H4 (cell line): ENCODE measurements around the gene A4GALT. TPM values are rescaled to one million over a fixed set of nuclear protein-coding genes. Genes with fewer than 3 reads are reported as not detected.
"Not testable (repeated sequence)": the region's sequence is repeated elsewhere in the genome, so short reads cannot be mapped to it uniquely, and the experiment has no call there.

Experiments
- DNase-seq: peaks from one replicate; pipeline ENCODE4 v3.0.0-alpha.2; 2015; ENCODE audit warnings: low spot score
- total RNA-seq: library from RNA; depleted of rRNA; stranded (reverse); fragments of >200 nt; shearing (Covaris generic); gene quantifications from 2 replicates; pipeline ENCODE4 v1.2.3, GENCODE V29; 2014

A4GALT gene
- total RNA-seq, 1 experiment from 2014 or later, result 0.48 TPM

DNA sequence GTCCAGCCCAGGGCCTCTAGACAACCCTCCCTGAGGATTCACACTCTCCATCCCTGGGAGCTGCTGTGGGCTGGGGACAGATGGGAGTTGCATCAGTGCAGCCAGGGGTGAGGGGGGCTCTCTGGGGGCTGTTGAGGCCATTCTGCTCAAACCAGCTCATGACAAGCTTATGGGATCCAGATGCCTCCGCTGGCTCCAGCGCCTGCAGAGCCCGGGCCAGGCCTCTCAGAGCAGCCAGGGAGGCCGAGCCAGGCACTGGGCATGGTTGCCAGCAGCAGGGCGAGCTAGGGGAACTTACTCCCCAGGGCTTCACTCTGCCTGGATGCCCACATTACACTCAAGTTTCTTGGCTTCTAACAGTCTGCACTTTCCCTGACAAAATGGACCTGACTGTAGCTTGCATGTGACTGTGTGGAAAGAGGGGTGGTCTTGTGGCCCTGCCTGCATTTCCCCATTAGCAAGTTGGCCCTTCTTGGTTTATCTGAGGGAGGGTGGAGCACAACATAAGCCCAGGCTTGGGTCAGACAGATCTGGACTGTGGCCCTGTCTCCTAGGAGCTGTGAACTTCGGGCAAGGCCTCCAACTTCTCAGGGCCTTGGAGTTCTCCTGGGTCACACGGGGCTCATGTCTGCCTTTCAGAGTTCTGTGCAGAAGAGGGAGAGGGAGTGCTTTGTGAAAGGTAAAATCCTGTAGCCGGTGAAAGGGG is 36.9 kb downstream of the A4GALT start:
- DNase-seq, result no peak

DNA sequence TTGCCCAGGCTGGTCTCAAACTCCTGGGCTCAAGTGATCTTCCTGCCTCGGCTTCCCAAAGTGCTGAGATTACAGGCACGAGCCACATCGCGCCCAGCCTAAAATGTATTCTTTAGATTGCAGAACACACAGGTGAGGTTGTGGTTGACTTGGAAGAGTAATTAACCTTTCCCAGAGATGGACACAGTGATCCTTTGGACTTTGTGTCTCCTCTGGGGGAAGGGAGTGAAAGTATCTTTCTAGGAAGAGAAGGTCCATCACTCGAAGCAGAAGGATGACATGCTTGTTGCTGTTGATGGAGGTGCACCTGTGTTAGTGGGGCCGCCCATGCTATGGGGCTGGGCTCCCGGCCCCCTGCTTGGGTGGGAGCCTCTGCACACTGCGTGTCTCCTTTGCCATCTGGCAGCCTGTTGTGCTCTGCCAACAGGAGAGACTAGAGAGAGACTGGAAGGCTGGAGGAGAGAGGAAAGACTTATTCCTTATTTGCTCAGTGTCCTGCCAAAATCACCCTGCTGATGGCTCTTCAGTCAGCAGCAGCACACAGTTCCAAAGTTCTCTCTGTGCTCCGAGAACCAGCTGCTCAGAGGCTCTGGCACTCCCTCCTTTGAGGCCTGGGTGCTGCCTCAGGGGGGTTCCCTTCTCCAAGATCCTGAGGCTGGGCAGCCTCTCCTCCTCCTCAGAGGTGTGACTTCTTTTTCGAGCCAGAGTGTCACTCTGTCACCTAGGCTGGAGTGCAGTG is 38.4 kb downstream of the A4GALT start:
- DNase-seq, result no peak

DNA sequence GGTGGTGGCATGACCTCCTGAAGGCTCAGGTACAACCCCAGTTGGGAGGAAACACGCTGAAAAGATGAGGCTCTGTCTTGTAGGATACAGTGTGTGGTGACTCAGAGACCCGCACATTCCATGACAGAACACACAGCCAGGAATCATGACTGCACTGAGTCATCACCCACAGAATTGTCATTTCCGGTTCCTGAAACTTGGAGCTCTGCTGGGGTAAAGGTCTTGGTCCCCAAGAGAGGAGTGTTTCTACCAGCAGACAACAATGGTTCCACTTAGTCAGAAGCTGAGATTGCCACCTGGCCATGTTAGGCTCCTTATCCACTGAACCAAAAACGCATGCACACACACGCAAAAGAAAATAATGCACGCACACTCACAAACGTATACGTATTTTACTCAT is 40.0 kb downstream of the A4GALT start:
- DNase-seq, result peak; percentile 95

DNA sequence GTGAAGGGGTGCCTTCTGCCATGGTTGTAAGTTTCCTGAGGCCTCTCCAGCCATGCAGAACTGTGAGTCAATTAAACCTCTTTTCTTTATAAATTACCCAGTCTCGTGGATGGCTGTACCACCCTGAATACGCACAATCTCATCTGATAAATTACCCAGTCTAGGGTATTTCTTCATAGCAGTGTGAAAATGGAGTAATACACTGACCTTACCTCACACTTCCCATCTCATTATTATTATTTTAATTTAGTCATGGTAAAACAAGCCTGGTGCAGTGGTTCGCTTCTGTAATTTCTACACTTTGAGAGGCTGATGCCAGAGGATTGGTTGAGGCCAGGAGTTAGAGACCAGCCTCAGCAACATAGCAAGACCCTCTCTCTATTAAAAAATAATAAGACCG is 41.0 kb downstream of the A4GALT start:
- no peak for DNase-seq

DNA sequence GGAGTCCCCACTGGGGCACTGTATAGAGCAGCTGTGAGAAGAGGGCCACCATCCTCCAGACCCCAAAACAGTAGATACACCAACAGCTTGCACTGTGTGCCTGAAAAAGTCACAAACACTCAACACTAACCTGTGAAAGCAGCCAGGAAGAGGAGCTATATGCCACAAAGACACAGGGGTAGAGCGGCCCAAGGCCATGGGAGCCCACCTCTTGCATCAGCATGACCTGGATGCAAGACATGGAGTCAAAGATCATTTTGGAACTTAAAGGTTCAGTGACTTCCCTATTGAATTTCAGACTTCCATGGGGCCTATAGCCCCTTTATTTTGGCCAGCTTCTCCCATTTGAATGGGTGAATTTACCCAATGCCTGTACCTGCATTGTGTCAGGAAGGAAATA is 41.8 kb downstream of the A4GALT start:
- no peak for DNase-seq

DNA sequence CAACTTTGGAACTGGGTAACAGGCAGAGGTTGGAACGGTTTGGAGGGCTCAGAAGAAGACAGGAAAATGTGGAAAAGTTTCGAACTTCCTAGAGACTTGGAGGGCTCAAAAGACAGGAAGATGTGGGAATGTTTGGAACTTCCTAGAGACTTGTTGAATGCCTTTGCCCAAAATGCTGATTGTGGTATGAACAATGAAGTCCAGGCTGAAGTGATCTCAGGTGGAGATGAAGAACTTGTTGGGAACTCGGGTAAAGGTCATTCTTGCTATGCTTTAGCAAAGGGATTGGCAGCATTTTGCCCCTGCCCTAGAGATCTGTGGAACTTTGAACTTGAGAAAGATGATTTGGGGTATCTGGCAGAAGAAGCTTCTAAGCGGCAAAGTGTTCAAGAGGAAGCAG is 42.7 kb downstream of the A4GALT start:
- not testable (repeated sequence) for DNase-seq

DNA sequence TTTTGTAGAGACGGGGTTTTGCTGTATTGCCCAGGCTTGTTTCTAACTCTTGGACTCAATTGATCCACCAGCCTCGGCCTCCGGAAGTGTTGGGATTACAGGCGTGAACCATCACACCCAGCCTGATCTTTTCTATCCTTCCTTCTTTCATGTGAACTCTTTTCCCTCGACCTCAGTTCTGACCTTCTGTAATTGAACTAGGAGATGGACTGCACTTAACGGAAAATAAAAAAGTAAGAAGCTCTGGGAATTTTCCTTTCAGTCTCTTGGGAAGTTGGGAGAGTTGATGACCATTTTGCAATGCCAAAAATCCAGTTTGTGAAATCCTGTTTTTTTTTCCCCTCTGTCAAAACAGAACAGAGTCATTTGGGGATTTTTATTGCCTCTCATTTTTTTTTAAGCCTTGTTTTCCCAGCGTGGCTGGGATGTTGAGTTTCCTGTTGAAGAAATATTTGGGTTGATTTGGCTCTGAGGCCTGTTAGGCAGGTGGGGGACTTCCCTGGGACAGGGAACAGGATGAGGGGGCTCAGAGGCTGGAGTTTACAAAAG is 44.5 kb downstream of the A4GALT start:
- no peak for DNase-seq

DNA sequence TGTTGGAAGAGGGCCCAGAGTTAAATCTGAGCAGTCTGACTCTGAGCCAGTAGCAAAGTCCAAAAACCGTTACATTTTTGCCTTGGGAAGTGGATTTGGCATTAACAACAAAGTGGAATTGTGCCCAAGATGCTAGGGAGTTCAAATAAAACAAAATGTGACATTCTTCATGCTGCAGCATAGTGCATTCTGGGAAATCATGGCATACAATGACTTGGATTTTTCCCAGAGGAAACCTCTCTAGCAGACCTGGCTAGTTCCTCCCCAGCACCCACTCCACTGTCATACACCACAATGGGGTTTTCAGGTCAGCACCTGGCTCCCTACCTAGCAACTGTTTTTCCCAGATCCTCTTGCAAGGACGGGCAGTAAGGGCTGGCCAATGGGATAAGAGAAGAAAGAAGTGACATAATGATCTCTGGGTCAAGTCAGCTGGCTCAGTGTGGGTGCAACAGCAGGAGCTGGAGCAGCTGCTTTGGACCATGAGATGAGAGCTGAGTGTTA is 46.7 kb downstream of the A4GALT start:
- no peak for DNase-seq

DNA sequence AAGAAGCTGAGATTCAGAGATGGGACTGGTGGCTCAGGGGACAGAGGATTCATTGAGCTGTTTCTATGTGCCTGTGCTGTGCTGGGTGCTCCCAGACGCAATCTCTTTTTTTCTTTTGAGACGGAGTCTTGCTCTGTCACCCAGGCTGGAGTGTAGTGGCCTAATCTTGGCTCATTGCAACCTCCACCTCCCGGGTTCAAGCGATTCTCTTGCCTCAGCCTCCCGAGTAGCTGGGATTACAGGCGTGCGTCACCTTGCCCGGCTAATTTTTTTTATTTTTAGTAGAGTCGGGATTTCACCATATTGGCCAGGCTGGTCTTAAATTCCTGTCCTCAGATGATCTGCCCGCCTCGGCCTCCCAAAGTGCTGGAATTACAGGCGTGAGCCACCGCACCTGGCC is 47.6 kb downstream of the A4GALT start:
- not testable (repeated sequence) for DNase-seq

DNA sequence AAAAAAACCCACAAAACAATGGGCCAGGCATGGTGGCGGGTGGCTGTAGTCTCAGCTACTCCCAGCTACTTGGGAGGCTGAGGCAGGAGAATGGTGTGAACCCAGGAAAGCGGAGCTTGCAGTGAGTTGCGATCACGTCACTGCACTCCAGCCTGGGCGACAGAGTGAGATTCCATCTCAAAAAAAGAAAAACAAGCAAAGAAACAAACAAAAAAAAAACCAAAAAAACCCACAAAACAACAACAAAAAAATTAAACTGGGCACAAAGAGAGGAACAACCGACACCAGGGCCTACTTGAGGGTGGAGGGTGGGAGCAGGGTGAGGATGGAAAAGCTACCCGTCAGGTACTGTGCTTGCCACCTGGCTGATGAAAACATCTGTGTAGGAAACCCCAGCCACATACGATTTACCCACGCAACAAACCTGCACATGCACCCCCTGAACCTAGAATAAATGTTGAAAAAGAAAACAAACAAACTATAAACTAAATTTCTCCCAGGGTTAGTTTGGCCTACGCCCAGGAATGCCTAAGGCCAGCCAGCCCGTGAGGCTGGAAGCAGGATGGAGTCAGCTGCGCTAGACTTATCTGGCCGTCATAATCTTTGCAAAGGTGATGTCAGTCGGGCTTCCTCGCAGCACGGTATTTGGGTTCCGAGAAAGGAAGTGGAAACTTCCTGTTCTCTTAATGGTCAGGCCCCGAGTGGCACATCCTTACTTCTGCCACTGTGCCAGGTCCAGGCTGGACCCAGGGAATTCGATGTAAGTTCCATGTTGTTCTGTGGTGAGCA is 49.6 kb downstream of the A4GALT start:
- peak; percentile 70 for DNase-seq

DNA sequence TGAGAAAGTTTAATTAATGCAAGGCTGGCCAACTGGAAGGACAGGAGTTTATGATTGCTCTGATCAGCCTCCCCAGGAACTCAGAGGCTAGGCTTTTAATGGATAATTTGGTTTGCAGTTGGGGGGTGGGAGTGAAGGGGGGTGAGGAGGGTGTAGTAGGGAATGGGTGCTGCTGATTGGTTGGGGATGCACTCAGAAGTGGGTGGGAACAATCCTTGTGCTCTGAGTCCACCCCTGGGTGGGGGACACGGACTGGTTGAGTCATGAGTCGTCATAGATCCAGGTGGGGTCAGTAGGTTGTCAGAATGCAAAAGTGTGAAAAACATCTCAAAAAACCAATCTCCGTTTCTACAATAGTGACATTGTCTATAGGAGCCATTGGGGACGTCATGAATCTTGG is 50.6 kb downstream of the A4GALT start:
- DNase-seq, result no peak

DNA sequence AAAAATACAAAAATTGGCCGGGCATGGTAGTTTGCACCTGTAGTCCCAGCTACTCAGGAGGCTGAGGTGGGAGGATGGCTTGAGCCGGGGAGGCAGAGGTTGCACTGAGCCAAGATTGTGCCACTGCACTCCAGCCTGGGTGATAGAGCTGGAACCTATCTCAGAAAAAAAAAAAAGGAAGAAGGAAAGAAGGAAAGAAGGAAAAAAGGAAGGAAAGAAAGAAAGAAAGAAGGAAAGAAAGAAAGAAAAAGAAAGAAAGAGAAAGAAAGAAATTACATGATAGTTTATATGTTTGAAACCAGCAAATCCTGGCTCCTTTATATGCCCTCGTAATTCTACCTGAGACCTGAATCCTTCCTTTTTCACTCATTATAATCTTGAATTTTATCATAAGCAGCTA is 54.3 kb downstream of the A4GALT start:
- not testable (repeated sequence) for DNase-seq

DNA sequence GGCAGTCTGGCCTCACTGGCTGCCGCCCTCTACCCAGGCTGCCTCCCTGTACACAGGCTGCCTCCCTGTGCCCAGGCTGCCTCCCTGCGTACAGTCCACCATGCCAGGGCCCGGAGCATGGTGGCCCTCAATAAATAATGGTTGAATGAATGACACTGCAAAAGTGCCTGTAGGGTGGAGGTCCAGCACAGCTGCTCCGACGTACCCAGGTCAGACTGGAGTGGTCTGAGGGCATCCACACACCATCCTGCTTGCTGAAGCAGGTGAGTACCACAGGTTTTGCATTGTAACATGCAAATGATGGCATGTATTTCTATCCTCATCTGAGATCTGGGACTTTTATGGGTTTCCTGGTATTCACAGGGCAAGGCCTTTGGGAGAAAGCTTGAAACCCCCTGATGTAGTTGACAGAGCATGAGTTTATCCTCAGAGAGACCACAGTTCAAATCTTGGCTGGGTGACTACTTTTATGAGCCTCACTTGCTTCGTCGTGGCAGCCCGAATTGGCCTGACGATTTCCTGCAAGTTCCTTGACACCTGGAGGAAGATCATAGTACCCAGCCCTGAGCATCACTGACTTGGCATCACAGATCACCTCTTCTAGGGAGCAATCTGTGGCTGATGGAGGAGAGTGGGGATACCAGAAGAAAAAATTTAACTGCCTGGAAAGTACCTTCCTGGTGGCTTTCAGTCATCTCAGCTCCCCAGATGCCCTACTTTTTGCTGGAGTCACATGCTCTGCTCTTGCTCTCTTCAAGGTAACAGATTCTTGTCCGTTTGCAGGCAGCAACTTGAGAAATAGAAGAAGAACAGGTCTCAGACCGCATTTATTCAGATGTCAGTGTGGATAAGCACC is 55.5 kb downstream of the A4GALT start:
- no peak for DNase-seq

DNA sequence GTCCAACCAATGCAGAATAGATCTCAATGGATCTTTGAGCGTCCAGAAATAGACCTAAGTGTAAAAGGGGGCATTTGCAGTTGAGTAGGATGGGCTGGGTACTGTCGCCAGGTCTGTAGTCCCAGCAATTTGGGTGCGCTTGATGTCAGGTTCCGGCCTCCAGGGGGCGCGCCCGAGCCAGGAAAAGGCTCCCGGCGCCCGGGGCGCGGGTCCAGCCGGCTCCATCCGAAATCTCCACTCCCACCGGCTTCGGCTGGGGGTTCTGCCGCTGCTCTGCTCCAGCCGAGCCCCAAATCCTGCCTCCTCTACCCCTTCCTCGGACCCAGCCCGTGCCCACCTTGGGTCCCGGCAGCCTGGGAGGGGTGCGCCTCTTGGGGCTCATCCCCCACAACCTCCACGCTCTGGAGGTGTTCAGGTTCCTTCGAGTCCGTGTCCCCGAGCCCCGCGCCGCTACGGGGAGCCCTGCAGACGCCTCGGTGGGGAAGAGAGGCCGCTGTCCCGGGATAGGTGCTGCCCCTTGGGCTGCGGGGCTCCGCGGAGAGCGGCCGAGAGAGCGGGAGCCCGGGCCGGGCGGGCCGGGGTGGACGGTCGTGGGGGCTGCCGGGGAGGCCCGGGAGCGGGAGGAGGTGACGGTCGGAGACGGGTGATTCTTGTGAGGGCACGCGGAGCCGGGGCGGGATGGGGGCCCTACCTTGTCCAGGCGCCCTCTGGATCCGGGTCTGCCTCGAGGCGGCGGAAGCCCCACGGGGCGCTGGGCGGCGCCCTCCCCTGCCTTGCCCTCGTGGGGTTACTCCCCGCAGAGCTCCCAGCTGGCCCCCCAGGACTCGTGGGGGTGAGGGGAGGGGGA is 58.5 kb downstream of the A4GALT start:
- DNase-seq, result peak; percentile 39

DNA sequence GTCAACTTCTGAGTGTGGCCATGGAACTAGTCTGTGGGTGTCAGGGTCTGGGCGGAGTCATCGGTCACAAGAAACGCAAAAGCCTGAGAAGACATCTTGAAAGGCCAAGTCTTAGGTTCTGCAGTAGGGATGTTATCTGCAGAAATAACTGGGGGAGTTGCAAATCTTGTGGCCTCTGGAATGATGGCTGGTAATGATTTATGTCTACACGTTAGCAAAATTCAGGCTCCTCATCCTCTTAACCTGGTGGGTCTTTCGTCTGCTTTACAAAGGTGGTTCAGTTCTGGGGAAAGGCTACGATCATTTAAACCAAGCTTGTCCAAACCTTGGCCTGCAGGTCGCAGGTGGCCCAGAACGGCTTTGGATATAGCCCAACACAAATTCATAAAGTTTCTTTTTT is 64.1 kb downstream of the A4GALT start:
- no peak for DNase-seq

DNA sequence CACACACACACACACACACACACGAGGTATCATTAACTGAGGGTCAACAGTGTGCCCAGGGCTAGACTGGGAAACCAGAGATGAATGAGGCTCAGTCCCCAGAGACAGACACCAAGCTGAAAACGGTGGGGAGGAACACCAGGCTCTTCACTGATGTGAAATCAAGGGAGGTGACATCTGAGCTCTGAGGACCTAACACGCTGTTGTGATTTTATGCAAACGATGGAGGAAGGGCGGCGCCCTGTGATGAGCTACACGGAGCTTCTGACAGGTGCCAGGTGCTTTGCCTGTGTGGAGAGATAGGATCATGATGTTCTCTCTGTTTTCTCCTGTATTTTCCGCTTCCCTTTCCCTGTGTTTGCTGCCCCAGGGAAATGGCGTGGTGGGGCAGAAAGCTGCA is 65.0 kb downstream of the A4GALT start:
- no peak for DNase-seq

DNA sequence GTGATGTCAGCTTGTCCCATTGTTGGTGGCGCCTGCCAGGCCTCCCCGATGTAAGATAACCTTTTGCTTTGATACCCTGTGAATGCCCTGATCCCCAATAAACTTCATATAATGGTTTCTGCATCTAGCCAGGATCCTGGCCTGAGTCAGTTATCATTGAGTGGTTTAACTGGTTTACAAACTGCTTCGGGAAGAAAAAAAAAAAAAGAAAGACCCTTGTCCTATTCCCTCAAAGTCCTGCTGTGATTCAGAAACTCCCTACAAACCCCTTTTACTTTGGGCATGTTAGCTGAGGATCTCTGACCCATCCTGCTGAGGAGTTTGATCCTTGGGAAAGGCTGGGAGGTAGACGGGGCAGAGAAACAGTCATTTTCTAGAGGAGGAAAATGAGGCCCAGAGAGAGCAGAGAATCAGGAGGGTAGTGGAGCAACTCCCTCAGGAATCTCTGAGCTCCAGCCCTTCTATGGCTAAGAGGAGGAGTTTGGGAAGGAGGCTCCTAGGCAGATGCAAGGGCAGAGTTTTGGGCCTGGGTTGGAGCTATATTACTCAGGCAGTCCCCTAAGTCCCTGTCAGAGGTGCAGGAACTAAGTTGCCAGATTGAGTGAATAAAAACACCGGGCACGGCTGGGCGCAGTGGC is 66.1 kb downstream of the A4GALT start:
- no peak for DNase-seq

DNA sequence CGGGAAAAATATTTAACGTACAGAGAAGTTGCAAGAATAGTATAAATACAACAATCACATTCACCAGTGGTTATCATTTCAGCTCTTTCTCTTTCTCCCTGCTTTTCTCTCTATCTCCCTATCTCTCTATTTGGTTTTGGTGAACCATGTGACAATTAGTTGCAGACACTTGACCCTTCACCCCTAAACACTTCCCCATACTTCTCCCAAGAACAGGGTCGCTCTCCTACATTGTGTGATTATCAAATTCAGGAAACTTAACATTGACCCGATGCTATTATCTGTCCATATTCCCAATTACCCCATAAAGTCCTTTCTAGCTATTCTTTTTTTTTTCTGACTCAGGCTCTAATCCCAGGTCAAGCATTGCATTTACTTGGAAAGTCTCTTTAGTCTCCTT is 66.7 kb downstream of the A4GALT start:
- no peak for DNase-seq

DNA sequence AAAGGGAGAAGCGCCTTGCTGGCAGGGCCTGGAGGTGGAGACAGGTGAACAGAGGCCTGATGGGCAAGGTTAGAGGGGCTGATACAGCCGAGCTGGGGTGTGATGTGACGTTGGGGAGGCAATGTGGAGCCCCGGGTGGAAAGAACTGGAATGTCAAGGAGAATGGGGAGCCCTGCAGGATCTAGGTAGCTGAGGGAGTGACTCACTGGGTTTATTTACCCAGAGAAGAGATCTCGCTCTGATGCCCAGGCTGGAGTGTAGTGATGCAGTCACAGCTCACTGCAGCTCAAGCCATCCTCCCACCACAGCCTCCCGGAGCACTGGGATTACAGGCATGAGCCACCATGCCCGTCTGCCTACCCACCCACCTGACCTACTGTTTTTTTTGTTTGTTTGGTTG is 69.5 kb downstream of the A4GALT start:
- DNase-seq, result peak; percentile 31
